ENCODE data around the gene GRK5.

Gene GRK5

GRCh38 chr10:119355930-119356329 is 148.6 kb downstream of the GRK5 start:
- H3K4me3 ChIP-seq (ENCODE audit: low read depth, low read length) = no peak overlapping the region
- peak; percentile 53; the same call in 1 of the 2 replicates for TF ChIP-seq CTCF (IDR thresholded peaks at IDR 0.05; ENCODE audit: low read depth, low read length)

- H3K4me3 ChIP-seq (ENCODE audit: low read depth, low read length) = no peak overlapping the region
- TF ChIP-seq CTCF (IDR thresholded peaks at IDR 0.05; ENCODE audit: low read depth, low read length) = no peak
These were observed 150.2 kb downstream of the GRK5 start for GRCh38 chr10:119357412-119358151.

GRCh38 chr10:119358152-119358512 is 150.8 kb downstream of the GRK5 start:
- no peak for TF ChIP-seq CTCF (IDR thresholded peaks at IDR 0.05; ENCODE audit: low read depth, low read length)
- H3K4me3 ChIP-seq (ENCODE audit: low read depth, low read length) = no peak overlapping the region

- H3K4me3 ChIP-seq (ENCODE audit: low read depth, low read length) = no peak overlapping the region
- no peak for TF ChIP-seq CTCF (IDR thresholded peaks at IDR 0.05; ENCODE audit: low read depth, low read length)
These were observed 151.2 kb downstream of the GRK5 start for GRCh38 chr10:119358567-119358966.

- no peak for TF ChIP-seq CTCF (IDR thresholded peaks at IDR 0.05; ENCODE audit: low read depth, low read length)
- no peak overlapping the region for H3K4me3 ChIP-seq (ENCODE audit: low read depth, low read length)
These were observed 151.7 kb downstream of the GRK5 start for GRCh38 chr10:119359025-119359424.

- no peak overlapping the region for H3K4me3 ChIP-seq (ENCODE audit: low read depth, low read length)
- TF ChIP-seq CTCF (IDR thresholded peaks at IDR 0.05; ENCODE audit: low read depth, low read length) = no peak
These were observed 153.0 kb downstream of the GRK5 start for GRCh38 chr10:119360181-119360921.

GRCh38 chr10:119361037-119361436 is 153.7 kb downstream of the GRK5 start:
- TF ChIP-seq CTCF (IDR thresholded peaks at IDR 0.05; ENCODE audit: low read depth, low read length) = no peak
- no peak overlapping the region for H3K4me3 ChIP-seq (ENCODE audit: low read depth, low read length)

Data from WI38 (cell line).